Measurements from ENCODE around the gene RALGAPA2. TPM values are rescaled to one million over a fixed set of nuclear protein-coding genes. Genes with fewer than 3 reads are reported as not detected.

RALGAPA2 gene
- total and polyA plus RNA-seq, 2 of the 13 experiments (the other 11 are each of a cell fraction or from before 2014, with no cell fraction given) = 13.8 to 17.7 TPM

DNA sequence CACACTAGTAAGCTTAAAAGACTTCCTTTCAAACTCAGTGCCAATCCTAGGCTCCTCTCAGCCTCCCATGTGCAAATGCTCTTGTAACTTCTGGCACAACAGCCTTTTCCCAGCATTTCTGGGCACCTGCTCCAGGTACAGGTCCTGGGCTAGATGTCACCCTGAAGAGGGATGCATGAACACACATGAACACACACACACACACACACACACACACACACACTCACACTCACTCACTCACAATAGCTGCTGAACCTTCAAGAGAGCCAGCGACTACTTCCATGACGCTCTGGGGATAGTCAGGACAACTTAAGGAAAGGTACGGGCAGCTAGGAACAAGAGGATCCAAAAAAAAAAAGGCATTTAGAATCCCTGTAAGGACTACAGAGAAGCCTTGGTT is 221.8 kb downstream of the RALGAPA2 start:
- in situ Hi-C loops (cut with HindIII; ENCODE audit: extremely low pct_ligation_motif_present, low pct_unique_long_range_greater_than_20kb) = no loop called here
- TF ChIP-seq PHF8 (CRISPR knock-in tag; IDR thresholded peaks at IDR 0.05) = no peak
- TF ChIP-seq, protein P1, sequence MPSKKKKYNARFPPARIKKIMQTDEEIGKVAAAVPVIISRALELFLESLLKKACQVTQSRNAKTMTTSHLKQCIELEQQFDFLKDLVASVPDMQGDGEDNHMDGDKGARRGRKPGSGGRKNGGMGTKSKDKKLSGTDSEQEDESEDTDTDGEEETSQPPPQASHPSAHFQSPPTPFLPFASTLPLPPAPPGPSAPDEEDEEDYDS (CRISPR knock-in tag; IDR thresholded peaks at IDR 0.05) = no peak
- CTCF ChIA-PET (ENCODE audit: low intra/inter-chr PET ratio, low total read pairs) = no interaction called here

DNA sequence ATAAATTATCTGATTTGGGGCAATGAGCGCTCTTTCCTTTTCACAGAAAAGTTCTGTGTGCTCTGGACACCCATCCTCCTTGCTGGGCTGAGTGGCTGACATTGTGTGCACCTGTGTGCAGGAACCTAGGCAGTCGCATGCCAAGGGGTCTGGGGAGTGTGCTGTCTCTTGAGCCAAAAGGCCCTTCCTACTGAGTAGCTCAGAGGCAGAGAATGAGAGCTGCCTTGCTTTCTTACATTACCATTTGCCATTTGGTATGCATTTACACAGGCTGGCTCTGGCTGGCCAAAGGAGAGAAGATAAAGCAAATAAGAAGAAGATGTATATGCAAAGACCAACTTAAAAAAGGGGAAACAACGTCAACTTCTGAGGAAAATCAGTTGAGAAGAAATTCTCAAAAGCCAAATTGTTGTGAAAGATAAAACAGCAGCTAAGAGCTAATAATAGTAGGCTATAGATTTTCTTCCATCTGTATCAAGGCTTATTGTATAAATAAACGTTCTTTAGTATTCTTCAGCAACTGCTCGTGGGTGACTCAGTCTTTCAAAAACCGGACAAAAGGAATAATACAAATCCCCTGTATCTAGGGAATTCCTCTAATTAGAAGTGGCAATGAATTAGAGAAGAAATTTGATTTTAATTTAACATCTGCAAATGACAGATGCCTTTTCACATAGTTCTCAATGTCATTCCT is 222.6 kb downstream of the RALGAPA2 start:
- ATAC-seq (no peak), FAIRE-seq (no peak), DNase-seq (ENCODE audit: low spot score) (no peak)
- ChIA-PET POLR2A (no interaction called here), CTCF (ENCODE audit: low intra/inter-chr PET ratio, low total read pairs) (no interaction called here)
- H3K79me2 ChIP-seq (ENCODE audit: insufficient read depth, low read length) = no peaks in the 10 kb centered on the region
- BruUV-seq (replicated peaks) = no TSS peak
- no peaks in the 10 kb centered on the region for H3K9me3 ChIP-seq (ENCODE audit: low read length)
- H3K27me3 ChIP-seq (ENCODE audit: control insufficient read depth in 1 of 2, insufficient read depth in 2 of 2, low read length in 2 of 2) = no peaks in the 10 kb centered on the region
- H3K4me3 ChIP-seq (replicated peaks in 1 of 3; ENCODE audit: insufficient read depth in 1 of 3, low read depth in 2 of 3, low read length in 3 of 3) = no peak overlapping the region
- no peaks in the 10 kb centered on the region for H4K20me1 ChIP-seq (ENCODE audit: insufficient read depth, low read length)
- in situ Hi-C loops (cut with HindIII; ENCODE audit: extremely low pct_ligation_motif_present, low pct_unique_long_range_greater_than_20kb) = no loop called here
- H3K4me2 ChIP-seq (ENCODE audit: low read depth, low read length) = no peak overlapping the region
- peaks cover 7% of the 10 kb centered on the region in 2 experiments; a peak in 4 of 5 replicates for H3K36me3 ChIP-seq (replicated peaks in 1 of 2; ENCODE audit: control insufficient read depth in 1 of 2, insufficient read depth in 2 of 2, low read length in 2 of 2)
- intact Hi-C loops (cut with micrococcal nuclease; ENCODE audit: unreplicated experiment) = no loop called here
- no peak overlapping the region for H3K9ac ChIP-seq (ENCODE audit: insufficient read depth, low read depth, low read length)
- no peak overlapping the region for H2AFZ ChIP-seq (ENCODE audit: low read length)
- H3K27ac ChIP-seq (ENCODE audit: extremely low read length, insufficient read depth, low read length) = no peak overlapping the region
- WGBS (ENCODE audit: low lambda C conversion rate) = 93% methylated on average over 6 of the region's 6 CpGs
- peaks cover 11% of the 10 kb centered on the region for H3K4me1 ChIP-seq (ENCODE audit: insufficient read depth, low read length)
- TF ChIP-seq EP300 (IDR thresholded peaks at IDR 0.05; ENCODE audit: low read depth in 2 of 2, low read length in 2 of 2) (no peak), EP300 (CRISPR knock-in tag; IDR thresholded peaks at IDR 0.05; ENCODE audit: borderline replicate concordance) (no peak), SNAI1 (CRISPR knock-in tag; IDR thresholded peaks at IDR 0.05; ENCODE audit: borderline replicate concordance) (no peak), ZBTB38 (CRISPR knock-in tag; IDR thresholded peaks at IDR 0.05) (no peak)
- TF ChIP-seq, protein P2, sequence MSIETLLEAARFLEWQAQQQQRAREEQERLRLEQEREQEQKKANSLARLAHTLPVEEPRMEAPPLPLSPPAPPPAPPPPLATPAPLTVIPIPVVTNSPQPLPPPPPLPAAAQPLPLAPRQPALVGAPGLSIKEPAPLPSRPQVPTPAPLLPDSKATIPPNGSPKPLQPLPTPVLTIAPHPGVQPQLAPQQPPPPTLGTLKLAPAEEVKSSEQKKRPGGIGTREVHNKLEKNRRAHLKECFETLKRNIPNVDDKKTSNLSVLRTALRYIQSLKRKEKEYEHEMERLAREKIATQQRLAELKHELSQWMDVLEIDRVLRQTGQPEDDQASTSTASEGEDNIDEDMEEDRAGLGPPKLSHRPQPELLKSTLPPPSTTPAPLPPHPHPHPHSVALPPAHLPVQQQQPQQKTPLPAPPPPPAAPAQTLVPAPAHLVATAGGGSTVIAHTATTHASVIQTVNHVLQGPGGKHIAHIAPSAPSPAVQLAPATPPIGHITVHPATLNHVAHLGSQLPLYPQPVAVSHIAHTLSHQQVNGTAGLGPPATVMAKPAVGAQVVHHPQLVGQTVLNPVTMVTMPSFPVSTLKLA (IDR thresholded peaks at IDR 0.05) = no peak

More for the DNA sequence above, 221.8 kb downstream of the RALGAPA2 start:
- Histone ChIP-seq H3K9ac (ENCODE audit: insufficient read depth, low read depth, low read length) (no peak overlapping the region), H3K36me3 (replicated peaks in 1 of 2; ENCODE audit: control insufficient read depth in 1 of 2, insufficient read depth in 2 of 2, low read length in 2 of 2) (peaks cover 7 to 11% of the 10 kb centered on the region in 2 experiments; a peak in 4 of 5 replicates), H4K20me1 (ENCODE audit: insufficient read depth, low read length) (no peaks in the 10 kb centered on the region), H3K9me3 (ENCODE audit: low read length) (no peaks in the 10 kb centered on the region), H2AFZ (ENCODE audit: low read length) (no peak overlapping the region), H3K4me1 (ENCODE audit: insufficient read depth, low read length) (peaks cover 11% of the 10 kb centered on the region), H3K4me3 (replicated peaks in 1 of 3; ENCODE audit: insufficient read depth in 1 of 3, low read depth in 2 of 3, low read length in 3 of 3) (no peak overlapping the region), H3K27ac (ENCODE audit: extremely low read length, insufficient read depth, low read length) (no peak overlapping the region), H3K79me2 (ENCODE audit: insufficient read depth, low read length) (no peaks in the 10 kb centered on the region), H3K27me3 (ENCODE audit: control insufficient read depth in 1 of 2, insufficient read depth in 2 of 2, low read length in 2 of 2) (no peaks in the 10 kb centered on the region), H3K4me2 (ENCODE audit: low read depth, low read length) (no peak overlapping the region)
- intact Hi-C loops (cut with micrococcal nuclease; ENCODE audit: unreplicated experiment) = no loop called here
- no TSS peak for BruUV-seq (replicated peaks)
- DNase-seq (ENCODE audit: low spot score) = no peak
- 96% methylated on average over 3 of the region's 3 CpGs for WGBS (ENCODE audit: low lambda C conversion rate)
- FAIRE-seq = no peak
- POLR2A ChIA-PET = no interaction called here
- ATAC-seq = no peak

Measured in HepG2 (cell line).